ENCODE measurements around the gene SCRT2. TPM values are rescaled to one million over a fixed set of nuclear protein-coding genes. Genes with fewer than 3 reads are reported as not detected.

Gene SCRT2
- total RNA-seq, 1 experiment from 2014 or later, result not detected

DNA sequence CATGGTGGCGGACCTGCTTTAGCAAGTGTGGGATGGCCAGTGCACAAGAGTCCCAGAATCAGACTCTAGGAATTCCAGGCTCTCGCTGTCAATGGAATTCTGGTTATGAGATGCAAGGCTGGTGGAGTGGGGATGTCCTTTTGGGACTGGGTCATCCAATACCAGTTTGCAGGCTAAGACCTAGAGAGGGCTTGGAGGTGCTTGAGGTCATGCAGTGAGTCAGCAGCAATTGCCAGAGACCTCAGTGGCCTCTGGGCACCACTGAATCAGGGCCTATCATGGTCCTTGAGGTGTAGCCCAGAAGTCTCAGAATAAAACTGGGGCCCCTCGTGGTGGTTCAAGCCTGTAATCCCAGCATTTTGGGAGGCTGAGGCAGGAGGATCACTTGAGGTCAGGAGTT lies 1.4 kb upstream of the SCRT2 start:
- Histone ChIP-seq H2AFZ (ENCODE audit: low read depth, low read length, poor library complexity, severe bottlenecking) (no peak overlapping the region), H3K4me2 (ENCODE audit: low read length) (no peak overlapping the region), H3K36me3 (ENCODE audit: control insufficient read depth in 1 of 2, insufficient read depth in 2 of 2, low read length in 2 of 2) (no peaks in the 10 kb centered on the region), H3K4me1 (ENCODE audit: control insufficient read depth in 1 of 2, insufficient read depth in 2 of 2, low read length in 2 of 2) (no peaks in the 10 kb centered on the region; a peak in 1 of 4 replicates), H3K9me2 (ENCODE audit: insufficient read depth) (no peaks in the 10 kb centered on the region), H3K27ac (ENCODE audit: low read depth, low read length) (no peak overlapping the region), H3K9ac (ENCODE audit: low read length) (no peak overlapping the region), H3K4me3 (replicated peaks in 1 of 2; ENCODE audit: low read depth in 1 of 2, low read length in 2 of 2) (no peak overlapping the region), H3K79me2 (ENCODE audit: insufficient read depth, low read length) (no peaks in the 10 kb centered on the region), H3K9me3 (ENCODE audit: control insufficient read depth in 1 of 2, insufficient read depth in 1 of 2, low read depth in 1 of 2, low read length in 2 of 2) (no peaks in the 10 kb centered on the region), H3K27me3 (ENCODE audit: insufficient read depth, low read length) (peaks cover 54% of the 10 kb centered on the region), H4K20me1 (ENCODE audit: insufficient read depth) (no peaks in the 10 kb centered on the region)
- BruUV-seq (replicated peaks), result no TSS peak
- intact Hi-C loops (cut with micrococcal nuclease), result no loop called here
- ATAC-seq (no peak), DNase-seq (ENCODE audit: low read depth, low spot score) (no peak)
- ChIA-PET POLR2A (no interaction called here), RAD21 (ENCODE audit: low non-redundant PET in 1 of 2, low total read pairs in 2 of 2, uncharacterized antibody in 2 of 2, unreplicated experiment in 2 of 2) (no interaction called here), CTCF (interaction anchor here (3.2 kb wide), 1 partner anchor 10 kb away, joined by 15 read pairs; no protein-coding TSS in a partner anchor)
- TF ChIP-seq, protein P1, sequence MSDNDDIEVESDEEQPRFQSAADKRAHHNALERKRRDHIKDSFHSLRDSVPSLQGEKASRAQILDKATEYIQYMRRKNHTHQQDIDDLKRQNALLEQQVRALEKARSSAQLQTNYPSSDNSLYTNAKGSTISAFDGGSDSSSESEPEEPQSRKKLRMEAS (IDR thresholded peaks at IDR 0.05), result no peak
- TF ChIP-seq EZH2 (IDR thresholded peaks at IDR 0.05), result no peak
- no peak for TF ChIP-seq RAD21 (IDR thresholded peaks at IDR 0.05; ENCODE audit: low read depth)
- no peak for TF ChIP-seq EGR1 (IDR thresholded peaks at IDR 0.05; ENCODE audit: low read depth)
- TF ChIP-seq ZNF274 (IDR thresholded peaks at IDR 0.05; ENCODE audit: low read depth, low read length), result no peak
- TF ChIP-seq YY1 (IDR thresholded peaks at IDR 0.05; ENCODE audit: extremely low read depth, insufficient replicate concordance, low read depth, low read length), result no peak
- TF ChIP-seq SRF (IDR thresholded peaks at IDR 0.05; ENCODE audit: low read depth), result no peak
- TF ChIP-seq ELF1 (IDR thresholded peaks at IDR 0.05; ENCODE audit: borderline replicate concordance, low read depth), result no peak
- TF ChIP-seq FOSL1 (IDR thresholded peaks at IDR 0.05; ENCODE audit: low read depth), result no peak
- TF ChIP-seq TCF7L2 (IDR thresholded peaks at IDR 0.05; ENCODE audit: borderline replicate concordance, extremely low read depth, insufficient read depth, insufficient read length), result no peak
- TF ChIP-seq, protein P2, sequence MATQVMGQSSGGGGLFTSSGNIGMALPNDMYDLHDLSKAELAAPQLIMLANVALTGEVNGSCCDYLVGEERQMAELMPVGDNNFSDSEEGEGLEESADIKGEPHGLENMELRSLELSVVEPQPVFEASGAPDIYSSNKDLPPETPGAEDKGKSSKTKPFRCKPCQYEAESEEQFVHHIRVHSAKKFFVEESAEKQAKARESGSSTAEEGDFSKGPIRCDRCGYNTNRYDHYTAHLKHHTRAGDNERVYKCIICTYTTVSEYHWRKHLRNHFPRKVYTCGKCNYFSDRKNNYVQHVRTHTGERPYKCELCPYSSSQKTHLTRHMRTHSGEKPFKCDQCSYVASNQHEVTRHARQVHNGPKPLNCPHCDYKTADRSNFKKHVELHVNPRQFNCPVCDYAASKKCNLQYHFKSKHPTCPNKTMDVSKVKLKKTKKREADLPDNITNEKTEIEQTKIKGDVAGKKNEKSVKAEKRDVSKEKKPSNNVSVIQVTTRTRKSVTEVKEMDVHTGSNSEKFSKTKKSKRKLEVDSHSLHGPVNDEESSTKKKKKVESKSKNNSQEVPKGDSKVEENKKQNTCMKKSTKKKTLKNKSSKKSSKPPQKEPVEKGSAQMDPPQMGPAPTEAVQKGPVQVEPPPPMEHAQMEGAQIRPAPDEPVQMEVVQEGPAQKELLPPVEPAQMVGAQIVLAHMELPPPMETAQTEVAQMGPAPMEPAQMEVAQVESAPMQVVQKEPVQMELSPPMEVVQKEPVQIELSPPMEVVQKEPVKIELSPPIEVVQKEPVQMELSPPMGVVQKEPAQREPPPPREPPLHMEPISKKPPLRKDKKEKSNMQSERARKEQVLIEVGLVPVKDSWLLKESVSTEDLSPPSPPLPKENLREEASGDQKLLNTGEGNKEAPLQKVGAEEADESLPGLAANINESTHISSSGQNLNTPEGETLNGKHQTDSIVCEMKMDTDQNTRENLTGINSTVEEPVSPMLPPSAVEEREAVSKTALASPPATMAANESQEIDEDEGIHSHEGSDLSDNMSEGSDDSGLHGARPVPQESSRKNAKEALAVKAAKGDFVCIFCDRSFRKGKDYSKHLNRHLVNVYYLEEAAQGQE (IDR thresholded peaks at IDR 0.05; ENCODE audit: low read depth), result no peak
- TF ChIP-seq SIN3A (IDR thresholded peaks at IDR 0.05; ENCODE audit: low read depth), result no peak
- no peak for TF ChIP-seq POLR2AphosphoS5 (IDR thresholded peaks at IDR 0.05; ENCODE audit: low read depth, low read length)
- TF ChIP-seq SP1 (IDR thresholded peaks at IDR 0.05; ENCODE audit: low read depth), result no peak

Measured in HCT116 (cell line).